HCT116 (cell line): ENCODE measurements around the gene FAM83G. TPM values are rescaled to one million over a fixed set of nuclear protein-coding genes. Genes with fewer than 3 reads are reported as not detected.

Experiments used
- ATAC-seq: fragments of 200-7000 bp; cut with Tn5 transposase; 2 replicates; pipeline ENCODE4 v1.9.1; 2020; ENCODE audit warnings: mild to moderate bottlenecking, moderate library complexity
- BruUV-seq: library from RNA; stranded (reverse); fragments of 400-500 nt; replicated peaks from 2 replicates; lab custom pipeline; 2021; lab: Mats Ljungman, UMichigan
- CTCF ChIA-PET: fragments of 300-600 bp; sonication (Branson Sonifier 250); formaldehyde crosslinking; loops from one replicate; lab custom pipeline; 2021; ENCODE audit warnings: antibody characterized with exemption; lab: Charles Lee
- POLR2A ChIA-PET: fragments of 300-600, 350-600 bp; sonication (Branson Sonifier 250); formaldehyde crosslinking; loops from one replicate; lab custom pipeline; 2021; ENCODE audit warnings: antibody characterized with exemption; lab: Charles Lee
- RAD21 ChIA-PET, 2 experiments: fragments of 300-600 bp; sonication (Branson Sonifier 250); formaldehyde crosslinking; loops; one replicate each; lab custom pipeline; 2023; ENCODE audit warnings: low total read pairs in 2 of 2; ENCODE audit not compliant: uncharacterized antibody in 2 of 2, unreplicated experiment in 2 of 2, low non-redundant PET in 1 of 2; lab: Charles Lee
- DNase-seq: peaks from one replicate; pipeline ENCODE4 v3.0.0-alpha.2; 2010; ENCODE audit warnings: low read depth, low spot score
- H2AFZ ChIP-seq: fragments of 200-600 bp; shearing (Covaris generic), sonication (generic); 2 replicates; pipeline ENCODE4 v1.6.1; 2017; ENCODE audit warnings: low read depth, mixed run types, mixed read lengths, antibody characterized with exemption, low read length; ENCODE audit not compliant: poor library complexity, severe bottlenecking
- H3K27ac ChIP-seq: 2 replicates; pipeline ENCODE4 v1.5.1; 2012; ENCODE audit warnings: low read depth, low read length
- H3K27me3 ChIP-seq: fragments of 200-600 bp; sonication (generic); 2 replicates; pipeline ENCODE4 v1.6.1; 2016; ENCODE audit warnings: mixed run types, low read length, mixed read lengths; ENCODE audit not compliant: insufficient read depth
- H3K36me3 ChIP-seq, 2 experiments: fragments of 200-500 bp in 1 of 2; fragments of 200-600 bp in 1 of 2; sonication (Bioruptor generic) in 1 of 2; sonication (generic) in 1 of 2; 2 replicates each; pipeline versions ENCODE4 v1.5.1 to v1.6.1; 2014 to 2016; ENCODE audit warnings: low read length in 2 of 2, inconsistent platforms in 1 of 2, mixed read lengths in 1 of 2, mixed run types in 1 of 2; ENCODE audit not compliant: insufficient read depth in 2 of 2, control insufficient read depth in 1 of 2
- H3K4me1 ChIP-seq, 2 experiments: fragments of 200-600 bp in 1 of 2; sonication (generic) in 1 of 2; 2 replicates each; pipeline versions ENCODE4 v1.5.1 to v1.6.1; 2012 to 2017; ENCODE audit warnings: low read length in 2 of 2, inconsistent platforms in 1 of 2, mild to moderate bottlenecking in 1 of 2, mixed read lengths in 1 of 2, mixed run types in 1 of 2, moderate library complexity in 1 of 2; ENCODE audit not compliant: insufficient read depth in 2 of 2, control insufficient read depth in 1 of 2
- H3K4me2 ChIP-seq: fragments of 200-600 bp; sonication (generic); 2 replicates; pipeline ENCODE4 v1.6.1; 2017; ENCODE audit warnings: mixed run types, low read length, mixed read lengths
- H3K4me3 ChIP-seq, 2 experiments: fragments of 200-600 bp in 1 of 2; sonication (generic) in 1 of 2; replicated peaks in 1 of 2; 2 replicates each; pipeline ENCODE4 v1.5.1; 2011 to 2016; ENCODE audit warnings: low read length in 2 of 2, control low read depth in 1 of 2, low read depth in 1 of 2, mild to moderate bottlenecking in 1 of 2, mixed read lengths in 1 of 2, mixed run types in 1 of 2
- H3K79me2 ChIP-seq: fragments of 200-600 bp; sonication (generic); 2 replicates; pipeline ENCODE4 v1.6.1; 2017; ENCODE audit warnings: mild to moderate bottlenecking, mixed run types, low read length, moderate library complexity, mixed read lengths; ENCODE audit not compliant: insufficient read depth
- H3K9ac ChIP-seq: fragments of 200-600 bp; sonication (generic); 2 replicates; pipeline ENCODE4 v1.6.1; 2016; ENCODE audit warnings: low read length, mixed read lengths
- H3K9me2 ChIP-seq: fragments of 200-600 bp; sonication (generic), shearing (Covaris generic); 2 replicates; pipeline ENCODE4 v1.6.1; 2017; ENCODE audit warnings: mixed run types, mild to moderate bottlenecking, moderate library complexity; ENCODE audit not compliant: insufficient read depth
- H3K9me3 ChIP-seq, 2 experiments: fragments of 200-500 bp in 1 of 2; fragments of 200-600 bp in 1 of 2; sonication (Bioruptor generic) in 1 of 2; sonication (generic) in 1 of 2; 2 replicates each; pipeline ENCODE4 v1.6.1; 2014 to 2017; ENCODE audit warnings: low read length in 2 of 2, mixed read lengths in 2 of 2, inconsistent platforms in 1 of 2, low read depth in 1 of 2, mild to moderate bottlenecking in 1 of 2, mixed run types in 1 of 2, moderate library complexity in 1 of 2; ENCODE audit not compliant: control insufficient read depth in 1 of 2, insufficient read depth in 1 of 2
- H4K20me1 ChIP-seq: fragments of 200-600 bp; sonication (generic), shearing (Covaris generic); 2 replicates; pipeline ENCODE4 v1.6.1; 2017; ENCODE audit warnings: mixed run types, mild to moderate bottlenecking, moderate library complexity; ENCODE audit not compliant: insufficient read depth
- ATF3 ChIP-seq: IDR thresholded peaks from 2 replicates; pipeline ENCODE4 v1.6.1; 2012
- CEBPB ChIP-seq: IDR thresholded peaks from 2 replicates; pipeline ENCODE4 v1.6.1; 2012; ENCODE audit warnings: low read depth
- JUND ChIP-seq: IDR thresholded peaks from 2 replicates; pipeline ENCODE4 v1.6.1; 2012
- RAD21 ChIP-seq: IDR thresholded peaks from 2 replicates; pipeline ENCODE4 v1.6.1; 2012; ENCODE audit warnings: low read depth, mild to moderate bottlenecking
- SIN3A ChIP-seq: IDR thresholded peaks from 2 replicates; pipeline ENCODE4 v1.6.1; 2012; ENCODE audit warnings: low read depth
- SP1 ChIP-seq: IDR thresholded peaks from 2 replicates; pipeline ENCODE4 v1.6.1; 2012; ENCODE audit warnings: low read depth
- SRF ChIP-seq: IDR thresholded peaks from 2 replicates; pipeline ENCODE4 v1.6.1; 2012; ENCODE audit warnings: low read depth
- TCF7L2 ChIP-seq: IDR thresholded peaks from 2 replicates; pipeline ENCODE4 v1.7.0; 2011; ENCODE audit warnings: borderline replicate concordance, inconsistent platforms; ENCODE audit not compliant: insufficient read depth, insufficient read length; ENCODE audit errors: extremely low read depth
- ZFX ChIP-seq: fragments of 450-650 bp; IDR thresholded peaks from 2 replicates; pipeline ENCODE4 v1.6.1; 2017
- intact Hi-C: fragments of 100-400 bp; cut with micrococcal nuclease; formaldehyde crosslinking; loops from 2 replicates; pipeline ENCODE4 v1.10.0; 2022
- total RNA-seq: library from RNA; stranded (reverse); gene quantifications from one replicate; pipeline ENCODE4 v1.2.1, GENCODE V29; 2021; ENCODE audit not compliant: unreplicated experiment

The FAM83G gene
- total RNA-seq, 1 experiment from 2014 or later: 33.9 TPM

- H3K27me3 ChIP-seq: no peaks in the 10 kb centered on the region
- ChIA-PET POLR2A (no interaction called here), CTCF (interaction anchor here (2.0 kb wide), 1 partner anchor 20 kb away, joined by 6 read pairs; no protein-coding TSS in a partner anchor), RAD21 (no interaction called here)
- DNase-seq (no peak), ATAC-seq (no peak)
- no TSS peak for BruUV-seq
- H3K9ac ChIP-seq: peak overlapping the region; percentile 65; the same call in 1 of the 2 replicates
- no peaks in the 10 kb centered on the region for H3K9me2 ChIP-seq
- no peak overlapping the region for H2AFZ ChIP-seq
- no peak overlapping the region for H3K4me3 ChIP-seq
- intact Hi-C loops: no loop called here
- no peak overlapping the region; the same call in 1 of the 2 replicates for H3K27ac ChIP-seq
- H3K9me3 ChIP-seq: no peaks in the 10 kb centered on the region
- no peaks in the 10 kb centered on the region for H4K20me1 ChIP-seq
- peaks cover 23 to 37% of the 10 kb centered on the region in 2 experiments; a peak in 3 of 4 replicates for H3K36me3 ChIP-seq
- H3K4me2 ChIP-seq: peak overlapping the region; percentile 57; the same call in 1 of the 2 replicates
- TF ChIP-seq SRF (no peak), TCF7L2 (no peak), CEBPB (no peak), SP1 (no peak), SIN3A (no peak), RAD21 (no peak), ZFX (no peak)
- H3K79me2 ChIP-seq: peaks cover 17% of the 10 kb centered on the region
- peaks cover 17 to 31% of the 10 kb centered on the region in 2 experiments for H3K4me1 ChIP-seq
Measured at GRCh38 chr17:18980682-18981334, 23.8 kb downstream of the FAM83G start.

- intact Hi-C loops: no loop called here
- Histone ChIP-seq H3K9ac (no peak overlapping the region), H3K4me2 (no peak overlapping the region)
- CTCF ChIA-PET: no interaction called here
- POLR2A ChIA-PET: no interaction called here
- BruUV-seq: no TSS peak
- no peak for TF ChIP-seq ZFX
- TF ChIP-seq JUND: no peak
- TF ChIP-seq ATF3: no peak
- TF ChIP-seq, all 23 proteins: peak for 0
- no peaks in the 10 kb centered on the region for H4K20me1 ChIP-seq
- RAD21 ChIA-PET: no interaction called here
- peaks cover 17 to 29% of the 10 kb centered on the region in 2 experiments for H3K4me1 ChIP-seq
- H3K4me3 ChIP-seq: no peak overlapping the region
- H3K27ac ChIP-seq: no peak overlapping the region; the same call in 1 of the 2 replicates
- H3K9me2 ChIP-seq: no peaks in the 10 kb centered on the region
- no peak for DNase-seq
- H3K79me2 ChIP-seq: peaks cover 21% of the 10 kb centered on the region
- H3K9me3 ChIP-seq: no peaks in the 10 kb centered on the region
- peaks cover 18 to 24% of the 10 kb centered on the region in 2 experiments; a peak in 3 of 4 replicates for H3K36me3 ChIP-seq
- H2AFZ ChIP-seq: no peak overlapping the region
- H3K27me3 ChIP-seq: no peaks in the 10 kb centered on the region
- no peak for ATAC-seq
Measured at GRCh38 chr17:18978655-18979054, 25.9 kb downstream of the FAM83G start.
